HG02588 (cell line): ENCODE measurements around the gene PIP5KL1.

Source experiments
- ATAC-seq: cut with Tn5 transposase; IDR thresholded peaks from one replicate; pipeline ENCODE4 v1.9.1; 2021; ENCODE audit warnings: mild to moderate bottlenecking, moderate library complexity; ENCODE audit not compliant: unreplicated experiment

The PIP5KL1 gene, protein sequence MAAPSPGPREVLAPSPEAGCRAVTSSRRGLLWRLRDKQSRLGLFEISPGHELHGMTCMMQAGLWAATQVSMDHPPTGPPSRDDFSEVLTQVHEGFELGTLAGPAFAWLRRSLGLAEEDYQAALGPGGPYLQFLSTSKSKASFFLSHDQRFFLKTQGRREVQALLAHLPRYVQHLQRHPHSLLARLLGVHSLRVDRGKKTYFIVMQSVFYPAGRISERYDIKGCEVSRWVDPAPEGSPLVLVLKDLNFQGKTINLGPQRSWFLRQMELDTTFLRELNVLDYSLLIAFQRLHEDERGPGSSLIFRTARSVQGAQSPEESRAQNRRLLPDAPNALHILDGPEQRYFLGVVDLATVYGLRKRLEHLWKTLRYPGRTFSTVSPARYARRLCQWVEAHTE

DNA sequence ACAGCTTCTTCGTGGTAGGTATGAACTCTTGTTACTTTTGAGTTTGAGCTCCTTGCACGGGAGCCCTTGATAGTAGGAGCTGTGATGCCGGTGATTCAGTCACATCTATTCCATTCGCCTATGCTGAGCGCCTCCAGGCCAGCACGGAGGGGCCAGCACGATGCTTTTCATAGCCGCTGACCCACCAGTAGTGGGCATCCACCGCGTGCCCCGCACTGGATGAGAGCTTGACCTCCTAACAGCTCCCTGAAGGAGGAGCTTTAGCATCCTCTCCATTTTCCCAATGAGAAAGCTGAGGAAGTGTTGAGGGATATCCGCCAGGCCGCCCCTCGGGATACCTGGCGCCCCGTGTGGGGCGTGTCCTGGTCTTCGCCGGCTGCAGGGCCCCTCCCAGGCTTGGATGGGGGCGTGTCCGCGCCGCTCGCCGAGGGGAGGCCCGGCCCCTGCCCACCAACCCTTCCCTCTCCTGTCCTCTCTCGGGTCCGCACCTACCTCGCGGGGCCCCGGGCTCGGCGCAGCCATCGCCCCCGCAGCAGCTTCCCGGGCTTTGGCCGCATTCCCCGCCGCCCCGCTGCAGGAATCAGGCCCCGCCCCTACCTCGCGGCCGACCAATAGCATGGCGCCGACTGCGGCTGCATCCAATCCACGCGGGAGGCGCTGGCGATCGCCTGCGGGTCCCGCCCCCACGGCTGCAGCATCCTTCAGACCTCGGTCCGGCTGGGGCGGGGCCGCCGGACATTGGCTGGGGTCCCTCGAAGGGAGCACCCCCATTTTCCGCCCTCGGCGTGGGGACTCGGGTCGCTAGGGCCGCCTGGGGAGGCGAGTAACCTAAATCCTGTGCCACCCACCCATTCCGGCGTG lies at the start of gene PIP5KL1:
Gene PIP5KL1 (minus strand): TSS at position 547 of the 861 bp plus-strand sequence. CDS start 25 bp downstream, at position 522.
- ATAC-seq = peak; percentile 67

DNA sequence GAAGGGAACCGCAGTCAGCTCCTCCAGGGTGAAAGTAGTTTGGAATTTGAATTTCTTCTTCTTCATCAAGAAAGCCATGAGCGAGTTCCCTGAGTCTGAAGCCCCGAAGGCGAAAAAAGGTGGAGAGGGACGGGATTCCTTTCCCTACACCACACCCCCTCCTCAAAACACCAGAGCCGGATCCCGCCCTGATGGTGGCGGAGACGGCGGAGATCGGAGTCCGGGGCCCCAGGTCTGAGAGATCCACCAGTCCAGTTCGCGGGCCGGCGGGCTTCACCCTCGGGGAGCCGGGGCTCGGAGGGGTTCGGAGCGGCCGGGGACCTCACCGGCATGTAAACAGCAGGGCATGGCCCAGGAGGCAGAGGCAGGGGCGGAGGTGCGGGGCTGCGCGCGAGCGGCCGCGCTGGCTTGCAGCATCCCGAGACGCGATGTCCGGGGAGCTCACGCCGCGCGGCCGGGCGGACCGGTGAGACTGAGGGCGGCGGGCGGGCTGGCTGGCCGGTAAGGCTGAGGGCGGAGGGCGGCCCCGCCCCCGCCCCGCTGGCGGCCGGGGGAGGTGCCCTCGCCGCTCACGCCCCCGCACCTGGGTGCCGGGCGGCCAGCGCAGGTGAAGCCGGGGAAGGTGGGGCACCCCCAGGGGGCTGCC lies 49.6 kb upstream of the PIP5KL1 start:
- ATAC-seq = peak; percentile 36

DNA sequence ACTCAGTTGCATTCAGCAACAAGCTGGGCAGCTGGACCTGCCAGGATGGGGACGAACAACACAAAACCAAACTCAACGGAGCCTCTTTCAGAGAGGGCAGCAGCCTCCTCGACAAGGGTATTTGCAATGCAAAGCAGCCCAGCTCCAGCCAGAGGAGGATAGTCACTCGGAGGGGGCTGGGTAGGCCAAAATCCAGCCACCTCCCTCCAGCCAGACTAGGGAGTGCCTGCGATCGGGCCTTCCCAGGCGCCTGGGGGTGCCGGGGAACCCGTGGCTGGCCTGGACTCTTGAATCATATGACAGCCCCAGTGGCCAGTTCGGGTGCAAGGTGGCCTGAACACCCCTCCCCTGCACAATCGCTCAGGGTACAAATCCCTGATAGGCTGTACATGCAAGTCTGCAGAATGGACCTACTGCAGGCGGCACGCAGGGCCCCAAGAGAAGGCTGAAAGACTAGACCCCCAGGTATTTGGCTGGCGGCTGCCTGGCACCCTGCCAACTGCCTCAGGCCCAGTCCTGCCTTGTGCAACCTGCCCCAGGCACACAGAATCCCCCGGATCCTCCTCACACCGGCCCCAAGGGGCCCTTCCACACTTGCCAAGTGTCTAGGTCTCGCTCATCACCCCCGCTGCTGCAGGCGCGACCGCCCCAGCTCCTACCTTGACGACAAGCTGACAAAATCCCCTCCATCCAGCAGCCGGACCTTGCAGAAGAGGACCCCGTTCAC lies 48.9 kb upstream of the PIP5KL1 start:
- ATAC-seq = no peak

DNA sequence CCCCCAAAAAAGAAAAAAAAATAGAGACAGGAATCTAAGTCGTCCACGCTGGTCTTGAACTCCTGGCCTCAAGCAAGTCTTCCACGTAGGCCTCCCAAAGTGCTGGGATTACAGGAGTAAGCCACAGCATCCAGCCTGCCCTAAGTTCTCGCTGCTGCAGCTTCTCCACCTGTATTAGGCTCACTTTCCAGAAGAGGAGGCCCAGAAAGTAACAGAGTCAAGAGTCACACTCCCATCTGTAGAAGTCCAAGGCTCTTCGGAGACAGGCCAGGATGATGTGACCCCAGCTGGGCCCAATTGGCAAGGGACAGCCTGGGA lies 48.4 kb upstream of the PIP5KL1 start:
- ATAC-seq = no peak

DNA sequence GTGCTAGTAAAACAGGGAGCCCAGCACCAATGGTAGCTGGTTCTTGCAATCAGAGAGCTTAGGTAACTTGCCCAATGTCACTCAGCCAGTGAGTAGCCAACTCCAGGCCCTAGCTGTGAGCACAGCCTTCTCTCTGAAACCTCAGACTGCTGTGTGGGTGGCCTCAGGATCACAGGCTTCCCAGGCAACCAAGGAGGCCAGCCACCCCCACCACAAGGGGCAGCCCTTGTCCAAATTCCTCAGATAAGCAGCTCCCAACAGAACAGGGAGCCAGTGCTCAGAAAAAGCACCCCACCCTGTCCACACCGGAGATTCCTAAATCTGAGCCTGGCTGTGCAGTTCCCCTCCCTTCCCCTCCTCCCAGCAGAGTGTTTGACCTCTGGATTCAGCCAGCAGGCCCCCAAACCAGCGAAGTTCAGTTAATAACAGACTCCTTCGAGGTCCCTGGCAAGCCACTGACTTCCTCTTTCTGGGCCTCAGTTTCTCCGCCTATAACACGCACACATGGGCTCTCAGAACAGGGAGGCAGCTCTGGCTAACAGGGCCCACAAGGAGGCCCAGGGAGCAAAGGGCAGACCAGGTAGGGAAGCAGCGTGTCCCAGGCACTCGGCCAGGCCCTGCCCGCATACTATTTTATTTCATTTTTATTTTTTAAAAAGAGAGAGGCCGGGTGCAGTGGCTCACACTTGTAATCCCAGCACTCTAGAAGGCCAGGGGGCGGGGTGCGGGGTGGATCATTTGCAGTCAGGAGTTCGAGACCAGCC lies 47.5 kb upstream of the PIP5KL1 start:
- no peak for ATAC-seq

DNA sequence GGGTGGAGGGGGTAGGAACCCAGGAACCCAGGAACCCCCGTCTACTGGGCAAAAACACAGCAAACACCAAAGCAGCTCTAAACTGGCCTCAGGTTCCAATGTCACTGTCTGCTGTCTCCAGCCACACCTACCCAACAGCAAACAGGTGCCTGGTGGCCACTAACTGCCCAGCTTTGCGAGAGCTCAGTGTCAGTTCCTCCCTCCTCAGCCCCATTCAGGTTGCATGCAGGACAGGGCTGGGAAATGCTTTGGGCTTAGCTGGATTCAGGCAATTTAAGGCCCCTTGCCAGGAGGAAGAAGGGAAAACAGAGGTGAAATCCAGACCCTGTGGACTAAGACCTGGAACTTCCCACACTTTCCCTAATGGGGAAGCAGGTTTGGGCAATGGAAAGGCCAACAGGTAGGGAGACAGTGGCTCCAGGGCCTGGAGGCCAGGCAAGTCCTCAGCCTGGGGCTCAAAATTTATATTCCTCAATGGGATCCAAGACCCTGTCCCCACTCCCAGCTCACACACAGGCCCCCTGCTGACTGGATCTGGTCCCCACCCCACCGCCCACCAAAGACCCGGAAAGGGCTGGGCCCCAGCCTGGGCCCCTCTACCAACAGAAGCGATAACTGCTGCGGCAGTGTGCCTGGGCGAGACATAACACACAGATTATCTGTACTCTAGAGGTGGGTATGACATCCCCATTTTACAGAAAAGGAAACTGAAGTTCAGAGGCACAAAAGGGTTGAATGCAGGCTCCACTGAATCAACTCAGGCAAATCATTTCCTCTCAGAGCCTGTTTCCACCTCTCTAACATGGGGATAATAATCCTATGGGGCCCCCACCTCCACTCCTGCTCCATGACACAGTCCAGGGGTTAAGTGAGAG lies 46.7 kb upstream of the PIP5KL1 start:
- ATAC-seq = no peak

DNA sequence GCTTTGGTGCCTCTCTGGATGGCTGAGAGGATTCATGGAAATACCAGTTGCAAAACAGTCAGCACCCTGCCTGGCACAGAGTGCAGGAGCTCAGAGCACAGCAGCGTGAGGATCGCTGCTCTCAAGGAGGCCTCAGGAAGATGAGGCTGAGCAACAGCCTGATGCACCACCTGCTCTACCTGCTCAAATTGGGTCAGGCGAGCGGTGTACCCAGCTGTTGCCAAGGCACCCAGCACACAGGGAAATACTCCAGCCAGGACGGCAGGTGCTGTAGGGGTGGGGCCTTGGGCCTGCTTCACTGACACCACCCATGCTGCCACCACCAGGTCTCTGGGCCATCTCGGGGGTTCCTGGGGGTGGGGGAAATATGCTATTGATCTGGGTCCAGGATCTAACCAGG lies 45.9 kb upstream of the PIP5KL1 start:
- no peak for ATAC-seq

DNA sequence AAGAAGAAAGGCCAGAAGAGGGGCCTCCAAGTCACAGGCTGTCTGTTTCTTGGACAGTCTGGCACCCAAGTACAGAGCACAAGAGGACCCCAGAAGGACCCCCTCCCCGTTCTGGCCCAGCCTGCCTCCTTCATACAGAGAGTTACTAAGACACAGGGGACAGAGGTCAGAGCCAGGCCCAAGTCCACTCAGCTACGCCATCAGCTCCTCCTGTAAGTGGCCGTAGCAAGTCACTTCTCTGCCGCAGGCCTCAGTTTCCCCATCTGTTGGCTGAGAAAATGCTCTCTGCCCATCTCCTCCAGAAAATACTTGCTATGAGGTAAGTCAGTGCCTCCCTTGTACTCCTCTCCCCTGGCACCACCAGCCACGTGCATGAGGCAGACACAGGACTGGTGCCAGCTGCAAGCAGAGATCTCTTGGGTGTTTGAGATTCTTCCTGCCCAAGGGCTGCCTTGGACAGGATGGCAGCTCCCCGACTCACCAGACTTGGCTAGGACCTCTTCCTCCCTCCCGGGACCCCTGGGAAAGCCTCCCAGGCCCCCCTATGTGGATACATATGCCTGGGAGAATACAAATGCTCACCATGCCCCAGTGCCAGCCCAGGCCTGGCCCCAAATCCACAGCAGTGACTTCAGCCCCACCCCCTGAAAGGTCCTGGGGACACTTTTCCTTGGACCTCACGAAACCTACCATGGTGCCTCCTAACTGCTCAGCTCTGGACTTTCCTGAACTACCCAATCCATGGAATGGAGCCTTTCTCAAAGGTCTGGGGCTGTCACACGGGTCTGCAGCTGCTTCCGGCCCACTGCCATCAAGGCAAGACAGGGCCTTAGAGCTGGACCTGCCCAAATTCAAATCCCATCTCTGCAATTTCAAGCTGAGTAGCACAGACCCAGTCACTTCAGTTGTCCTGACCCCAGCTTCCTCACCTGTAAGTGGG lies 45.1 kb upstream of the PIP5KL1 start:
- ATAC-seq = no peak

DNA sequence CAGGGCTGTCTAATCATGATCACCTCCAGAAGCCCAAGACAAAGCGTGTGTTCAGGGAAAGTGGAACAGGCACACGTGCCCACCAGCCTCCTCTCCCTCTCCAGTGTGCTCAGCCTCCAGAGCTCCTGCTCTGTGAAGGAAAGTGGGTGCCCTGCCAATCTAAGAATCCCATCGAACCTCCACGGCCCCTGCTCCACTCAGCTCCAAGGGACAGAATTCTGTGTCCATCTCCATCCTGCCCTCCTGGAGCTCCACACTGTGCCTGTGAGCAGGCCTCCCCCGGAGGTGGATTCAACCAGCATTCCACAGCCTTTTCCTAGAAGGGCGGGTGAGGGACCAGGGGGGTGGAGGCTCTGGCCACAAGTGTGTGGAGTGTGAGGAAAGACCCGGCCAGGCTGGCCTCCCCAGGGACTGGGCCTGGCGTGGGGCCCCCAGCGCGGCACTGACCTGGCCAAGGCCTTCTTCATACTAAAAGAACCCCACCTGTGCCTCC lies 44.2 kb upstream of the PIP5KL1 start:
- no peak for ATAC-seq

DNA sequence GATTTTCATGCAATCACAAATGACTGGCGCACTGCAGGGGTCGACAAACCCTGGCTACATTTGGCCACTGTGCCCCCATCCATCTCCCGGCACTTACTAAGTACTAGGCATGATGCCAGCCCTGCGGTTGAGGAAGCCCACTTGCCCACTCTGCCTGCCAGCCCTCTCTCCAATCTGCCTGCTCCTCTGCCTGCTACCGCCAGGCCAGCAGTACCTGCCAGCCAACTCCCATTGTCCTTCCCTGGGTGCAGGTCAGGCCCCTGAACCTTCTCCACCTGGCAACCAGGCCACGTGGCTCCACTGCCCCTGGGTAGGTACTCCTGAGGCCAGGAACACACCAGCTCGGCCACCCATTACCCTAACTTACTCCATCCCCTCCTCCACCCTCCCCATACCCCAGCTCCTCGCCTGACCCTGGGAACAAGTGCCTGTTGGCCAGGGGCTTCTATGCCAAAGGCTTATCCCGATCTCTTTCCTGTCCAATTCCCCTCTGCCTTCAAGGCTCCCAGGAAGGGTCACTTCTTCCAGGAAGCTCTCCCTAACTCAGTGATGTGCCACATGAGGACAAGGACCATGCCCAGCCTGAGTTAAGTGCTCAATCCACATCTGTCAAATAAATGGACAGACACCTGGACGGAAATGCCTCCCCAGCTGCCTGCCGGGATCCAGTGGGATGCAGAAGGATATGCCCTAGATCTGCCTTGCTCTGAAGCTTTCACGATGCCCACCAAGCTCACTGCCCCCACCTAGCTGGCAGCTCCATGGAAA lies 43.6 kb upstream of the PIP5KL1 start:
- no peak for ATAC-seq

DNA sequence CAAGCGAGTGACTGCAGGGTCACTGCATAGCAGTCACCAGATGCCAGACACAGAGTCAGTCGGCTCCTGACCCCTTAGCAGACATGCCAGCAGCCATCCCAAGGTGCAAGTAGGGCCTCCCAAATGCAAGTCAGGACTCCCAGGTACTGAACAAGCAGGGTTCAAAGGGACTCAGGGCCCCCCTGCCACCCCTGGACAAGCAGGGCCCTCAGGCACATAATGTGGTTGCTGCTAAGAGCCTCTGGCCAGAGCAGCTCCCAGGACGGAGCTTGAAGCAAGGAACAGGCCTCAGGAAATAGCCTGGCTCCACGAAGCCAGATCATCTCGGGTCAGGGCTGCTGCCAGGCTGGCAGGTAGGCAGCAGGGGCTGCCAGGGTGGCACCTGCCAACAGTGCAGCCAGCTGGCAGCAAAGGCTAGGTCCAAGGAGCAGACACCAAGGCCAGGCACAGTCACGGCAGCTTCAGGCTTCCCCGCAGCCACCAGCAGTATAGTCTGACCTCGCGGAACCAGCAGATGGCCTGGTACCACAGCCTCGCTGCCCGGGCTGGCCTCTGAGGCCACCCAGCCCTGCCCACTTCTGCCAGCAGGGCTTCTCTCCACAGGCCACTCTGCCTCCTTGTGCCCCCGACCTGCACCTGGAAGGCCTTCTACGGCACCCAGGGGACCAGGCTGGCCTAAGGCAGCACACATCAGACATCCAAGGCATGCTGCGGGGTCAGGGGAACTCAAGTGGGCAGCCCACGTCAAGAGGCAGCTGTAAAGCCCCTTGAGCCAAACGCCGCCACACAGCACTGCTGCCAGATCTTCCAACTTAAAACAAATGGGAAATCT lies 42.8 kb upstream of the PIP5KL1 start:
- ATAC-seq = no peak

DNA sequence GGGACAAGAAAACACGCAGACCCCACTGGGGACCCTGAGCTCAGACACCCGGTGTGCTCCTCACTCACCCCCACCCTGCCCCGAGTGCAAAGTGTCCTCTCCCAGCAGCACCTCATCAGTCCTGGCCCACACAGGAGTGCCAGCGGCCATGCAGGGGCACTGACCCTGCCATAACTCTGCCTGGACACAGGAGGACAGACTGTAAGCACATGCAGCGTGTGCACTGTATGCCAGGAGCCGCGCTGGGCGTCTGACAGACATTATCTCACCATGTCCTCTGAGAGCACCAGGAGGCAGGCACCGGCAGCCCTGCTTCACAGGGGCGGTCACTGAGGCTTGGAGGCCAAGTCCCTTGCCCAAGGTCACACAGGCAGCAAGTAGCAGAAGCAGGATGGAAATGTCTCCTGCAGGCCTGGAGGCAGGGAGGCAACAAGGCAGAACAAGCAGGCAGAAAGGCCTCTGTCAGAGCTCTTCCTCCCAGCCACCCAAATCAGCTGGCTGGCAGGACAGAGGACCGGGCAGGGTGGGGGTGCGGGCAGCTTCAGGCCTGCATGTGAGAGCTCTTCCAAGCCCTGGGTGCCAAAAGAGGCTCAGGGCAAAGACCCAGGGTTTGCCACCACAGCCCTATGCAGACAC lies 41.8 kb upstream of the PIP5KL1 start:
- no peak for ATAC-seq

DNA sequence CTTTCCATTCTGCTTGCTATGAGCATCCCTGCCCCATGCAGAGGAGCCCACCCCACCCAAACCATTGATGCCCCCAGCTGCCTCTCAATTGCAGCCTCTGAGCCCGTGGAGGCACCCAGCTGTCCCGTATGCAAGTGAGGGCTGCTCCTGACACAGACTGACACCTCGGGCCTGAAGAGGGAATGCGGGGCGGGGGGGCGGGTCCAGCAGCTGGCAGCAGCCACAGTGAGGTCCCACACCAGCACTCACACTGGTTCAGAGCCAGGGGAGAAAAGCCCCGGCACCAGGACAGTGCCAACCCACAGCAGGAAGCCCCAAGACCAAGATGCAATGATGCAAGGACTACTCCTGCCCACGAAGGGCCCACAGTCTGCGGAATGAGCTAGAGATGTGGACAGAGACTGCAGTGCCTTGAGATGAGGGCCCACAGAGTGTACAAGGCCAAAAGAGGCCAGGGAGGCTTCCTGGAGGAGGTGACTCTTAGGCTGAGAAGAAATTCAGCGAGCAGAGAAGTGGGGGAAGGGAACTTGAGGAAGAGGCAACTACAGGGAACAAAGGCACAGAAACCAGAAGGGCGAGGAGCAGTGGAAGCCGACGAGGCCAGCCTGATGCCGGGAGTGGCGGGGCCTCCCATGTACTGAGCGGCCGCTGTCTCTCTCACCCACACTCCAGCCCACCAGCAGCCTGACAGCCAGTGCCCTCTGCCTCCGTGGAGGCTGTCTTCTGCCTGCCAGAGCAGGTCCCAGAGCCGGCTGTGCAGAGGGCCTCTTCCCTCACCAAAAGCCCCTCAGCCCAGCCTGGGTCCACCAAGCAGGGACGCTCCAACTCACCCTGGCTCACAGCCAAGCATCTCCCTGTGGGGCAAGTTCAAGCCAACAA lies 41.0 kb upstream of the PIP5KL1 start:
- ATAC-seq = no peak

DNA sequence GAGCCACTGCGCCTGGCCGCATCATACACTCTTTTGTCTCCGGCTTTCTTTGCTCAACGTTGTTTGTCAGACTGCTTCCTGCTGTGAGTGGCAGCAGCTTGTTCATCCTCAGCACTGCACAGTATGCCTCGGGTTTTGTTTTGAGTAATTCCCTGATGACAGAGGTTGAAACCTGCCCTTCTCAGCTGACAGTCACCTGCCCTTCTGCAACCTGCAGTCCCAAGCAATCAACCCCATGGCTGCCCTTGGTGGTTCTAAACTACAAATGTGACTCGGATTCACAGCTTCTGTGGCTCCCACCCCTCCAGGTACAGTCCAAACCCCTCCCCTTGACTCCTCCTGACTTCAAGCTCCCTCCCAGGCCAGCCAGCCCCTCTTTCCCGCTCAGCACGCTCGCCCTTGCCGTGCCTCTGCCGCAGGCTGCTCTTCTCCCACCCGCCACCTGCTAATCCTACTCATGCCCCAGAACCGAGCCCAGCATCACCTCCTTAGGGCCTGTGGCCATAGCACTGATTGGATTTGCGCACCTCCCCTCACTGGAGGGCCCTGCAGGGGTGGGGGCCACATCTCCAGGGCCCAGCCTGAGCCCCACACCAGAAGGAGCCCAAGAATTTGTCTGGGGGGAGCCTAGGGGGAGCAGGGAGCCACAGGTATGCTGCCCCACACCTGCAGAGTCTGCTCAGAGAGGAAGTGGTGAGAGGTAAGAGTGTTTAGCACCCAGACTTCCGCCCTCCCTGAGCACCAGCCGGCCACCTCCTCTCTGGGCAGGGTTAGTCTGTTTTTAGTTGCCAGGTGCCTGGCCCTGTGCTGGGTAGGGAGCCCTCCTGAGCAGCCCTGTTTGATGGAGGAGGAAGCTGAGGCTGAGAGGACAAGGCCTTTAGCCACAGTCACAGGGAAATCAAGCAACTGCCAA lies 40.1 kb upstream of the PIP5KL1 start:
- ATAC-seq = peak; percentile 75
